Cerebellar nuclear complex (tissue), 1 donor: ENCODE results near the gene EIF3A.
"Not testable (repeated sequence)": the region's sequence is repeated elsewhere in the genome, so short reads cannot be mapped to it uniquely, and the experiment has no call there.

Source experiments
- DNase-seq, 2 experiments: peaks; one replicate each; lab custom pipeline; 2025; lab: John Stamatoyannopoulos, UW

Gene EIF3A

DNA sequence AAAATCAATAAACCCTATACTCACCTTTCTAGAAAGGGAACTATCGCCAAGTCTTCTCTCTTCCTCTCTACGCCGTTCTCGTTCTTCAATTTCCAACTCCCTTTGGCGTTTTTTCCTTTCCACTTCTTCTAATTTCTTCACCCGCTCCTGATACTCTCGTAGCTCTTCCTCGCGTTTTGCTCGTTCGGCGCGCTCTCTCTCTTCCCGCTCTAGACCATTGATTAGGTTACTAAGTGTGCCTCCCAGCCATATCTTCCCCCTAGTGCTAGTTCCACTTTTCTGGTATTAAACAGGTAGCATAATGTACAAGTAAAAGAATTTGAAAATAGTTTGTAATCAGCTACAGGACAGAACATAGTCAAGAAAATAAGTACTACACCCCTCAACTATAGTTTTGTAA lies 30.8 kb downstream of the EIF3A start:
- no peak for DNase-seq

DNA sequence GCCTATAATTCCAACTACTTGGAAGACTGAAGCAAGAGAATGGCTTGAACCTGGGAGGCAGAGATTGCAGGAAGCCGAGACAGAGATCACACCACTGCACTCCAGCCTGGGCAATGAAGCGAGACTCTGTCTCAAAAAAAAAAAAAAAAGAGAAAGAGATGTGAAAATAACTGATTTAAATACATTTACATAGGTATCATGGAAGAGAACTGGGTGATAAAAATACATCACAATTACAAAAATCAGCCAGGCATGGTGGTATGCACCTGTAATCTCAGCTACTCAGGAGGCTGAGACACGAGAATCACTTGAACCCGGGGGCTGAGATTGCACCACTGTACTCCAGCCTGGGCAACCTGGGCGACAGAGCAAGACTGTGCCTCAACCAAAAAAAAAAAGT lies 31.3 kb downstream of the EIF3A start:
- no peak for DNase-seq

DNA sequence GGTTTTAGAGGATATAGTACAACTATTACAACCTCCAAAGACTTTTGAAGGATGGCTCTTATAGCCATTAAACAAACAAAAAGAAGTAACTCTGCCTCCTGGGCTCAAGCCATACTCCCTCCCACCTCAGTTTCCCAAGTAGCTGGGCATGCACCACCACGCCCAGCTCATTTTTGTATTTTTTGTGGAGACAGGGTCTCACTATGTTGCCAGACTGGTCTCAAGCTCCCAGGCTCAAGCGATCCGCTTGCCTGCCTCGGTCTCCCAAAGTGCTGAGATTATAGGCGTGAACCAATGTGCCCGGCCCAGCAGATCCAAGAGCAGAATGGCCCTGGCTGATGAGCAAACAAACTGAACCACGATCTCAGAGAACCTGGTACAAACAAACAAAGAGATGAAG lies 35.1 kb downstream of the EIF3A start:
- DNase-seq, result no peak

DNA sequence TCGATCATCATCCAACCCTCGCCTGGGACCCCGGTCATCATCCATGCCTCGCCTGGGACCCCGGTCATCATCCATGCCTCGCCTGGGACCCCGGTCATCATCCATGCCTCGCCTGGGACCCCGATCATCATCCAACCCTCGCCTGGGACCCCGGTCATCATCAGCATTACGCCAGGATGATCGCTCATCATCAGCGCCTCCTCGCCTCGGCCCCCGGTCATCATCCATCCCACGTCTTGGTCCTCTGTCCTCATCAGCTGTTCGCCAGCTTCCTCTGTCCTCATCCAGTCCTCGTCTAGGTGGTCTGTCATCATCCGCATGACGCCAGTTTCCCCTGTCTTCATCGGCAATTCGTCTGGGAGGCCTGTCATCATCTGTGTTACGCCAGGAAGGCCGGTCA lies 38.4 kb downstream of the EIF3A start:
- DNase-seq, result no peak

DNA sequence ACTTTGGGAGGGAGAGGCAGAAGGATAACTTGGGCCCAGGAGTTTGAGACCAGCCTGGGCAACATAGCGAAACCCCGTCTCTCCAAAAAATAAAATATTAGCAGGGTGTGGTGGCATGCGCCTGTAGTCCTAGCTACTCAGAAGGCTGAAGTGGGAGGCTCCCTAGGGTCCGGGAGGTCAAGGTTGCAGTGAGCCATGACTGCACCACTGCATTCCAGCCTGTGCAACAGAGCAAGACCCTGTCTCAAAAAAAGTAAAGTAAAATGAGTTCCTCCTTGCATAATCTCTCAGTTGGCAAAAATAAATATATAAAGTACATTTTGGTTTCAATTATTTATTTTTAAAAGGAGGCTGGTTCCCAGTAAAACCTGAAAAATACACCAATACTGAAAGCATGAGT lies 39.3 kb downstream of the EIF3A start:
- no peak for DNase-seq

DNA sequence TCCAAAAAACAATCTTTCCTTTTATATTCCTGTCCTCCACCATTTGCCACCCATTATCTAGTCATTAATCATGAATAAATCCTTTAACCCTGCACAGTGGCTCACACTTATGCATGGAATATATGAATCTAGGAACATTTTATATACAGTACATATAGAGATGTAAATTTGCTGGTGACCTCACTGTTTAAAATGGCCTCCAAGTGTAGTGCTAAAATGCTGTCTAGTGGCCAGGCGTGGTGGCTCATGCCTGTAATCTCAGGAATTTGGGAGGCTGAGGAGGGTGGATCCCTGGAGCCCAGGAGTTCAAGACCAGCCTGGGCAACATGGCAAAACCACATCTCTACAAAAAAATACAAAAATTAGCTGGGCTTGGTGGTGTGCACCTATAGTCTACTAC lies 41.5 kb downstream of the EIF3A start:
- no peak for DNase-seq

DNA sequence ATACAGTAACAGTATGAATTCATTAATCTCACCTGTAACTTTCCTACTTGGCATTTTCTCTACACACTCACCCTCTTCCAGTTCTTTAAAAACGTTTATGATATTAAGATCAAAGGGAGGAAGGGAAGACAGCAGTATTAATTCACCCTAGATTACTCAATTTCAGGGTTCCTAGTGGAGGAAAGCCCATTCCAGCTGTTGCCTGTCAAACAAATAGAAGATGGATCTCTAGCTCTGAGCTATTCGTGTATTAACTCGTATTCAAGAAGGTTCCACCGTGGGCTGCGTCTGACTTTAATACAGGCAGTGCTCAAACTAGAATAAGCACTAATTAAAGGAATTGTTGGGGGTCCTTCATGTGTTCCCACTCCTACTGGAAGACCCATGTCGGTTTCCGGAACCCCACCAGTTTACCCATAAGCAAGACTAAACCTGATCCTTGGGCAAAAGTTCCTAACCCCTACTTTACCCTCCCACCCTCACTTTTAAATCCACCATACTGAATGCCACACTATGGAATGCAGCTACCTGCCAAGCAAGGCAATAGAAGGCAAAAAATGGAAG lies 49.0 kb downstream of the EIF3A start:
- no peak for DNase-seq

DNA sequence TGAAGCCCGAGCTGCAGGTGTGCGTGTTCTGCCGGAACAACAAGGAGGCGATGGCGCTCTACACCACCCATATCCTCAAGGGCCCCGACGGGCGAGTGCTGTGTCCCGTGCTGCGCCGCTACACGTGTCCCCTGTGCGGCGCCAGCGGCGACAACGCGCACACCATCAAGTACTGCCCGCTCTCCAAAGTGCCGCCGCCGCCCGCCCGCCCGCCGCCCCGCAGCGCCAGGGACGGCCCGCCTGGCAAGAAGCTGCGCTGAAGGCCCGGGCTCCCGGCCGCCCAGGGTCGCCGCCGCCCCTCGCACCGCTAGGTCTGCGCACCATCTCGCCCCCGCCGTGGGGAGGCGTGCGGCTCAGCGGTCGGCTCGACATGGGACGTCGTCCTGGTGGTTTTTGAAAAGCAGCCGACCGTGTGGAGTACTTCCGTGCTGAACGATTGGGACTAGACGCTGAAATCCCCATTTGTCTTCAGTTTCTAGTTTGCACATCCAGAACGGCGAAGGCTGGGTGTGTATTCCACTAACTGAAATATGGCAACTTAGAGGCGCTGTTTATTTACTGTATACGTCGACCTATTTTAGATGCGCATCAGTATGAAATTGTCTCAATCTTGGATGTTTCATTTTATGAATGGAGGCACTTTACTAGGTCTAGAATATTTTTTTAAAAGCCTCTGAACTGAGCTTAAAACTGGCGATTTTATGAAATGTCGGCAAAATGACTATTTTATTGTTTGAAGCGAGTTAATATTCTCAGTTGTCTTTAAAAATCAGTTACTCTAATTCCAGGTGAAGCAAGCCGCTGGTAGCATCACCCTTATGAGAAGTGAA lies 50.0 kb downstream of the EIF3A start:
- DNase-seq, result no peak

DNA sequence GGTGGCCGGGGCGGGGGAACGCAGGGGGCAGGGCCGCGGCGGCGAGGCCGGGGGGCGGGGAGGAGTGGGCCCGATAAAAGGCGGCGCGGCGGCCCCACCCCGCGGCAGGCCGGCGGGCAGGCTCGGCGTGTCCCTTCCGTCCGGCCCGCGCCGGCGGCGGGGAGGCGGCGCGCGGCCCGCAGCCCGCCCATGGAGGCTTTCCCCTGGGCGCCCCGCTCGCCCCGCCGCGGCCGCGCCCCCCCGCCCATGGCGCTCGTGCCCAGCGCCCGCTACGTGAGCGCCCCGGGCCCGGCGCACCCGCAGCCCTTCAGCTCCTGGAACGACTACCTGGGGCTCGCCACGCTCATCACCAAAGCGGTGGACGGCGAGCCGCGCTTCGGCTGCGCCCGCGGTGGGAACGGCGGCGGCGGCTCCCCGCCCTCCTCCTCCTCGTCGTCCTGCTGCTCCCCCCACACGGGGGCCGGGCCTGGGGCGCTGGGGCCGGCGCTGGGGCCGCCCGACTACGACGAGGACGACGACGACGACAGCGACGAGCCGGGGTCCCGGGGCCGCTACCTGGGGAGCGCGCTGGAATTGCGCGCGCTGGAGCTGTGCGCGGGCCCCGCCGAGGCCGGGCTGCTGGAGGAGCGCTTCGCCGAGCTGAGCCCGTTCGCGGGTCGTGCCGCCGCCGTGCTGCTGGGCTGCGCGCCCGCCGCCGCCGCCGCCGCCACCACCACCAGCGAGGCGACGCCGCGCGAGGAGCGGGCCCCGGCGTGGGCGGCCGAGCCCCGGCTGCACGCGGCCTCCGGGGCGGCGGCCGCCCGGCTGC lies 50.8 kb downstream of the EIF3A start, which contains the start of gene NANOS1:
Gene NANOS1 (plus strand): TSS at position 102 of the 808 bp plus-strand sequence. CDS start 88 bp downstream, at position 190.
- no peak for DNase-seq

DNA sequence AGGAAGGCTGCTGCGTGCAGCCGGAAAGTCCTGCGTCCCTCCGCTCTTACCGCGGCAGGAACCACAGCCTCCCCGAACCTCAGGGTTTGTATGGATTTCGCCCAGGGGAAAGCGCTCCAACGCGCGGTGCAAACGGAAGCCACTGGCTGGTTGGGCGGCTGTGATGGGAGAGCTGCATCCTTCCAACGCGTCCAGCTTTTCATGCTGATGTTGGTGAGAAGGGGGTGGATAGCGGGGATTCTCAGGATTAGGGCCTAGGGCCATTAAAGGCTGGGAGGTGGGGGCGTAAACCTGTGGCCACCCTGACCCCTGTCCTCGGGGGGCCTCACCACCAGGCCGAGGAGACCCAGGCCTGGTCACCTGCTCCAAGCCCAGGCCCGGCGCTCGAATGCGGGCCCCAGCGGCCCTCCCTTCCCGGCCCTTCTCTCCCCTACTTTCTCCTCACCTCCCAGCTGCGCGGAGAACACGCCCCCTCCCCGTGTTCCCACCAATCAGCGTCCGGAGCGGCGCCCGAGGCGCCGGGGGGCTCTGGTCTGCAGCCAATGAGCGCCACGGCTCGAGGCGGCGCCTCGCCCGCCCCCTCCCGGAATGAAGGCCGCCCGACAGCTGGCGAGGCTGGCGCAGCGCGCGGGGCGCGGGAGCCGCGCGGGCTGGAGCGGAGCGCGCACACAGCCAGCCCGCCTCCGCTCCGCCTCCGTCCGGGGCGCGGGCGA lies 51.6 kb downstream of the EIF3A start:
- DNase-seq, result no peak

DNA sequence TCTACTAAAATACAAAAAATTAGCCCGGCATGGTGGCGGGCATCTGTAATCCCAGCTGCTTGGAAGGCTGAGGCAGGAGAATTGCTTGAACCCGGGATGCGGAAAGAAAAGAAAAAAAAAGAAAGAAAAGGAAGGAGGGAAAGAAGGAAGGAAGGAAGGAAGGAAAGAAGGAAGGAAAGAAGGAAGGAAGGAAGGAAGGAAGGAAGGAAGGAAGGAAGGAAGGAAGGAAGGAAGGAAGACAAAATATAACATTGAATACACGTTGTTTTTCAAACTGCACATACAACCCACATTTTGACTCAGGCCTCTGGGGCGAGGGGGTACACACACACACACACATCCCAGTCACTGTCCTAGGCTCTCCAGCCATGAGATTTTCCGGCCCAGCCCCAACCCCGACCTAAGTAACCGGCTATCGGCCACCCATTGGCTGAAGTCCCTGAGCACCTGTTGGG lies 52.1 kb downstream of the EIF3A start:
- DNase-seq, result not testable (repeated sequence)

DNA sequence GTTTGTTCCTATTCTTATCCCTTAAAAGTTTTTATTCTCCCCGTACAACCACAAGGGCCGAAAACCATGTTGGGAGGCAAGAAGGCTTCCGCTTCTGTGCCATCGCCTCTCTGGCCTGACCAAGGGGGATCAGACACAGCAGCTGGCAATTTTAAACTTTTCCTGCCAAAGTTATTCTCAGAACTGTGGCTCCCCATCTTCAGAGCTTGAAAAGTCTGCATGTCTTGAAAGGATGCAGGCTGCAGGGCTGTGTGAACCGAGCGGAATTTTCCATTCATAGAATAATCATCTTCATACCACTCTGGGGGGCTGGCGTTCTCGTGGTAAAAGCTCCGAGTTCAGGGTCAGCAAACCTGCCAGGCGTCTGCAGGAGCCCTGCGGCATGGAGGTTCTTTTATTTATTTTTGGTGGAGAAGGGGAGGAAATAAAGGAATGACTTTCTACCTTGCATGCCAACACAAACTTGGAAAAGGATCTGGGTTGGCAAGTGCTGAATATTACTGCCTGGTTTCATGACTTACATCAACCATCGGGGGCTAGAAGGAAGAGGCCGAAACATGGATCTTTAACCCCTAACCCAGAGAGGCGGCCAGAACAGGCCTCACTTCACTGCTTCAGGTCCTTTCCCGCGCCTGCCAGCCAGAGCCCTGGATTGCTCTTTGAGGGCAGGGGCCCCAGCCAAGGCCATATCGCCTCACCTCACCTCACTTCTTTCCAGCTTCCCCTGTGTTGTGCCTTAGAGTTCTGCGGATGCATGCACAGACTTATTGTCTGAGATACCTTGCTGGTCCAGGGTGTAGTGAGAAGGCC lies 54.1 kb downstream of the EIF3A start:
- DNase-seq, result no peak

DNA sequence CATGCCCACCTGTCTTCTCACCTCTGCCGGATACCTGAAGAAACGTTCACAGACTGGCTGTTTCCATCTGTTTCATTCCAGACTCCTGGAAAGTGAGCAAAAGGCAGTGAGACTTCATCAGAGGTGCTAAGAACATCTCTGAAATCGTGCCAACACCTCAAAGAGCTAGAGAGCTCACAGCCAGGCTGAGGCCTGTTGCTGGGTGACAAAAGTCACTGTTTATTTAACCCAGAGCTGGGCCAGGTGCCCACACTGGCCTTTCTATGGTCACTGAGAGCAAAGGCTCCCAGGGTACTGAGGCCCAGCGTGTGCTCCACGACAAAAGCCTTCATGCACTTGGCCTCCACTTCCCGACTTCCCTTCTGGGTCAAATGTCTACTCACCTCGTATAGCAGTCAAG lies 54.8 kb downstream of the EIF3A start:
- no peak for DNase-seq

DNA sequence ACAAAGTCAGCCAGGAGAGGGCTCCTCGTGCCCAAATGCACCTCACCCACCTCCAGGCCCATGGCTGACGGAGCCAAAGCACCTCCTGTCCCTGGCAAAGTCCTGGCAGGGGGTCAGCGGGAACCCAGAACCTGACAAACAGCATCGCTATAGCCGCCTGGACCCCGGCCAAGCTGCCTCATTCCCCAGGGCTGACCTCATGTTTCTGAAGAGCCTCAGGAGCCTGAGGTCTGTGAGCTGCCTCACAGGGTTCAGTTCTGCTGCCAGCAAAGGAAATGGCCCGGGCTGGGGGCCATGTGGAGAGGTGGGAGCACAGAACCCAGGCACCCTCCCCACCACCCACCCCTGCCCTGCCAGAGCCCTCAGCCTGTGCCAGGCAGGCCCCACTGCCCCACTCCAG lies 55.3 kb downstream of the EIF3A start:
- no peak for DNase-seq

DNA sequence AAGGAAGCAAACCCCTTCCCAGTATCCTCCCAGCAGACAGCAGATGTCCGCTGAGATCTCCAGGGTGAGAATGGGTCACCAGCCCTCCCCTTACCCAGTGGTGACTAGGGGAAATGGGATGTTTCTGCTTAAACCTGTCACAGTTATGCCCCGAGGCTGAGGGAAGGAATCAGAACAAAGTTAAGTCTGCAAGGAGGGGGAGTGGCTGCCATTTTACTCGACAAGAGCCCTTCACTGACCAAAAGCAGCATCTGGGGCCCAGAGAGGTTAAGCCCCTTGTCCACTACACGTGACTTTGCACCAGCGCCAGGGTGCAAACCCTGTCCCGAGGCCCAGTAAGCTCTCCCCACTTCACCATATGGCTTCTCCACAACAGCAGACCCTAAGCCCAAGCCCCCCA lies 55.7 kb downstream of the EIF3A start:
- no peak for DNase-seq

DNA sequence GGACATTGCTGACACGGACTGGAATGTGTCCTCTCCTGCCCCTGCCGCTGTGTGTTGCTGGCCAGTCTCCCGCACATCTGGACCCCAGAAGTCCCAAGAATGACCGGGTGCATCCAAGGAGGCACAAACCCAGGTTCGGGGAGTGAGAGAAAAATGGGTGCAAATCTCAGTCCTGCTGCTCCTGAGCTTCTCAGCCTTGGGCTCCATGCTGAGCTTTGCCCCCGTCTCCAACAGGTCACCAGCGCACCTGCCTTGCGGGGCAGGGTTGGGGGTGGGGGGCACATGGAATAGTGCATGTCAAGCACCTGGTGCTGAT lies 57.1 kb downstream of the EIF3A start:
- DNase-seq, result no peak

DNA sequence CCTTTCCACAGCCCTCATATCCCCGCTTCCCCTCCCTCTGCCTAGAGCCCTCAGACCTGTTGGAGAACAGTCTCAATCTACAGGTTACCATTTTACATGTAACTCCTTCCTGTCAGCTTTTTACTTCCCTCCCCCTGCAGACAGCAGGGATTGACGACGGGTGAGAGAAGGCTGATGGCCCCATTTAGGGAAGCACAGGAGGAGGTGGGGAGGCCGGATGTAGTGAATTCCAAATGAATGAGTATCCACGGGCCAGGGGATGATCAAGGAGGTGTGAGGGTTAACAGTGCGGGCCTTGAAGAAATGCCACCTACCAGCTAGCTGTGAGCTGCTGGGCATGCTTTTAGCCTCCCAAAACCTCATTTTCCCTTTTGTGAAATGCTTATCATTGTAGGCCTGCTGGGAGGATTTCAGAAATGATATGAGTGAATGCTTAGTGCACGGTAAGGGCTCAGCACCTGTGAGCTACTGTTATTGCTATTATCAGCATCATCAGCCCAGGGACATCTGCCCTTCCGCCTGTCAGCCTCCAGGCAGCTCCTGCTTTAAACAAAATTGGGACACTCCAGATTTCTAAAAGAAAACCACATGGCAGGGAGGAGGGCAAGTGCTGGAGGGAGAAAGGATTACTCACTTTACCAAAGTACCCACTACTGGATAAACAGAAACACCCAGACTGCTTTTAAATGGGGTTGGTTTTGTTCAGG lies 57.6 kb downstream of the EIF3A start:
- DNase-seq, result no peak

DNA sequence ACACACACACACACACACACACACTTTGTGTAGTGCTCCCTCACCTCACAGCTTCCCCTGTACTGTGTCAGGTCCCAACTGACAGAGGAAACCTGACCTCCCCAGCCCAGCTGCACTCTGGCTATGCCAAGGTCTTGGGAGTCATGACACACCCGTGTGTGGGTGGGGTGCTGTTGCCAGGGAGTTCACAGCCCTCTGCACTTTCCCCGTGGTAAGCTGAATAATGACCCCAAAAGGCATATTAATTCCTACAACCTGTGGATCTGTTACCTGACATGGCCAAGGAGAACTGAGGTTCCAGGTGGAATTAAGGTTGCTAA lies 60.0 kb downstream of the EIF3A start:
- no peak for DNase-seq

DNA sequence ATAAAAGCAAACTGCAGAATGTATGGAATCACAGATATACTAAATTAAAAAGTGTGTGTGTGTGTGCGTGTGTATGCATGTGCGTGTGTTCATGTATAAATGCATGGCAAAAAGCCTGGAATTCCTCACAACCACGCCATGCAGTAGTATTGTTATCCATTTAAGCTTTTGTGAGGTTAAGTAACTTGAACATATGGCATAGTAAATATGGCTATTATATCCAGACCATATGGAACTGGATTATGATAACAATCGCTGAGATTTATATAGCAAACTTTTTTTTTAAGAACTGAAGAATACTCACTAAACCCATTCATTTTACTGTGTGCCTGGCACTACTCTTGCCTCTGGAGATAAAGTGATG lies 73.4 kb downstream of the EIF3A start:
- no peak for DNase-seq

DNA sequence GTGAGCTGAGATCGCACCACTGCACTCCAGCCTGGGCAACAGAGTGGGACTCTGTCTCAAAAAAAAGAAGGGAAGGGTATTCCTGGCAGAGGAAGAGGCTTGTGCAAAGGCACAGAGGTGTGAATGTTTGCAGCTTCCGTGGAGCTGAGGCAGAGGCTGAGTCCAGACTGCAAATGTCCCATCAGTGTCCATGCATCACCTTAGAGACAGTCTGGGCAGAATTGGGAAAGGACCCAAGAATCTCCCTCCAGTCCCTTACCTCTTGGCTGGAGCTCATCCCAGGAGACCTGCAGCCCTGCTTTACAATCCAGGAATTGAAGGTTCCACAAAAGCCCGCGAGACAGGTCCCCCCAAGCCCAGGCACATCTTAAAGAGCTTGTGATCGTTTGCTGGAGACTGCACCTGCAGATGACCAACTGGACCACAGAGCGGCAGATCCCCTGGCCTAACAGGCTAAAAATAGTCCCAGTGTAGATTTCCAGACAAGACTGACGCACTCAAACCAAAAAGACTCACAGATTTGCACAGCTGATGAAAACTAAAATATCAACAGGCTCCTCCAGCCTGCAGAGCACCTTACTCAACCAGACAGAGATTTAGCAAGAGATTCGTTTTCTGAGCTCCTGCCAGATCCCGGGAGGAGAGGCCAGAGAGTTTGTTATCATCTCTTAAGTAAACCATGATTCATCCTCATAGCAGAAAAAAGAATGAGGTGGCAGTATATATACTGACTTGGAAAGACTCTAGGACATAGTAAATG lies 74.0 kb downstream of the EIF3A start:
- DNase-seq, result no peak
